Suprapubic skin (tissue), 4 donors: ENCODE results near the gene BTD. TPM values are rescaled to one million over a fixed set of nuclear protein-coding genes. Genes with fewer than 3 reads are reported as not detected.

Experiments
- DNase-seq, 2 donors: peaks; one replicate each; pipeline ENCODE4 v3.0.0-alpha.2; 2019; ENCODE audit warnings: low spot score in 2 of 2
- H3K27ac ChIP-seq: fragments of 200-600 bp; sonication (generic); one replicate; pipeline ENCODE4 v1.5.1; 2019
- H3K27me3 ChIP-seq: fragments of 200-600 bp; sonication (generic); one replicate; pipeline ENCODE4 v1.5.1; 2019
- H3K36me3 ChIP-seq: fragments of 200-600 bp; sonication (generic); one replicate; pipeline ENCODE4 v1.5.1; 2019
- H3K4me1 ChIP-seq: fragments of 200-600 bp; sonication (generic); one replicate; pipeline ENCODE4 v1.5.1; 2019
- H3K4me3 ChIP-seq: fragments of 200-600 bp; sonication (generic); one replicate; pipeline ENCODE4 v1.5.1; 2019; ENCODE audit warnings: mild to moderate bottlenecking
- H3K9me3 ChIP-seq: fragments of 200-600 bp; sonication (generic); one replicate; pipeline ENCODE4 v1.5.1; 2019
- CTCF ChIP-seq, 2 donors: fragments of 200-600 bp in 1 of 2; fragments of 450-650 bp in 1 of 2; sonication (generic) in 1 of 2; IDR thresholded peaks; one replicate each; pipeline ENCODE4 v1.5.1; 2016 to 2019; ENCODE audit warnings: antibody characterized with exemption in 2 of 2, mild to moderate bottlenecking in 1 of 2, moderate library complexity in 1 of 2
- EP300 ChIP-seq: sonication (generic); formaldehyde crosslinking; IDR thresholded peaks from one replicate; pipeline ENCODE4 v1.6.1; 2017; ENCODE audit warnings: antibody characterized with exemption
- POLR2A ChIP-seq, 2 donors: fragments of 450-650 bp; IDR thresholded peaks; one replicate each; pipeline ENCODE4 v1.6.1; 2017; ENCODE audit warnings: antibody characterized with exemption in 2 of 2, mild to moderate bottlenecking in 2 of 2, moderate library complexity in 2 of 2
- POLR2AphosphoS5 ChIP-seq, 3 donors: sonication (generic); formaldehyde crosslinking; IDR thresholded peaks; one replicate each; pipeline ENCODE4 v1.6.1; 2017; ENCODE audit warnings: antibody characterized with exemption in 3 of 3
- whole genome bisulfite sequencing: methylation state at CpG from one replicate; pipeline ENCODE4 v1.1.5; 2018; 5-methylcytosine and 5-hydroxymethylcytosine counted together
- total RNA-seq, 4 donors: library from RNA; depleted of rRNA; stranded (reverse); fragments of >200 nt; gene quantifications; one replicate each; pipeline ENCODE4 v1.1.0, GENCODE V29; 2016

Gene BTD
- total RNA-seq, 4 donors from 2014 or later: 16.9 to 25.9 (median 19.1) TPM

- Histone ChIP-seq H3K4me3 (no peak overlapping the region), H3K27me3 (no peaks in the 10 kb centered on the region), H3K27ac (no peak overlapping the region), H3K36me3 (peaks cover 31% of the 10 kb centered on the region), H3K9me3 (no peaks in the 10 kb centered on the region), H3K4me1 (no peaks in the 10 kb centered on the region)
- TF ChIP-seq CTCF (IDR thresholded peaks at IDR 0.05) (no peak), POLR2AphosphoS5 (IDR thresholded peaks at IDR 0.05) (no peak), EP300 (no peak), POLR2A (IDR thresholded peaks at IDR 0.05) (no peak)
- 88% methylated on average over 9 of the region's 9 CpGs for WGBS
- no peak for DNase-seq
Measured at GRCh38 chr3:15558581-15558980, 43.0 kb upstream of the BTD start.

DNA sequence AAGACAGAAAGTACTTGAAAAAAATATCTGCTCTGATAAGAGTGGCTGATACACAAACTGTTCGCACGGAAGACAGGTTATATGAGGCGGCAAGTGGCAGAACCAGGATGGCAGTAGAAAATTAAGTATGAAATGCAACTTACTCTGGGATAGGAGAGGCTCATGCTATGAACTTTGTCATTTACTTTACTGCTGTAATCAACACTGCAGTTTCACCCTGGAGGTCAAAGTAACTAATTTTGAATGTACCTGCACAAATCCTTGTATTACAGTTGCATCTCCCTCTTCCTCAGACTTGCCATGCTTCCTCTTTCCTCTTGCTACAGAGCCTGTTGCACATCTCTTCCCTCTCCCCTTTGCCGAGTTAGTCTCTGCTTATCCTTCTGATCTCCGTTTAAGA, 39.0 kb upstream of the BTD start:
- no peaks in the 10 kb centered on the region for H3K27me3 ChIP-seq
- TF ChIP-seq CTCF (IDR thresholded peaks at IDR 0.05) (no peak), POLR2AphosphoS5 (IDR thresholded peaks at IDR 0.05) (no peak), EP300 (no peak), POLR2A (IDR thresholded peaks at IDR 0.05) (no peak)
- no peaks in the 10 kb centered on the region for H3K9me3 ChIP-seq
- H3K4me3 ChIP-seq: no peak overlapping the region
- no peaks in the 10 kb centered on the region for H3K4me1 ChIP-seq
- 78% methylated on average over 5 of the region's 5 CpGs for WGBS
- no peak for DNase-seq
- H3K36me3 ChIP-seq: peaks cover 55% of the 10 kb centered on the region
- H3K27ac ChIP-seq: no peak overlapping the region

GRCh38 chr3:15563190-15563589, 38.4 kb upstream of the BTD start:
- H3K36me3 ChIP-seq: peaks cover 61% of the 10 kb centered on the region
- TF ChIP-seq POLR2A (IDR thresholded peaks at IDR 0.05): no peak
- TF ChIP-seq EP300: no peak
- TF ChIP-seq POLR2AphosphoS5 (IDR thresholded peaks at IDR 0.05): no peak
- no peak for TF ChIP-seq CTCF (IDR thresholded peaks at IDR 0.05)
- no peak for DNase-seq
- no peak overlapping the region for H3K4me3 ChIP-seq
- H3K27me3 ChIP-seq: no peaks in the 10 kb centered on the region
- no peak overlapping the region for H3K27ac ChIP-seq
- H3K9me3 ChIP-seq: no peaks in the 10 kb centered on the region
- WGBS: 50% methylated on average over 1 of the region's 1 CpG
- no peaks in the 10 kb centered on the region for H3K4me1 ChIP-seq

- peaks cover 54% of the 10 kb centered on the region for H3K36me3 ChIP-seq
- no peaks in the 10 kb centered on the region for H3K27me3 ChIP-seq
- no peak for DNase-seq
- no peaks in the 10 kb centered on the region for H3K9me3 ChIP-seq
- TF ChIP-seq POLR2A (IDR thresholded peaks at IDR 0.05): no peak
- TF ChIP-seq POLR2AphosphoS5 (IDR thresholded peaks at IDR 0.05): no peak
- TF ChIP-seq CTCF (IDR thresholded peaks at IDR 0.05): no peak
- no peak for TF ChIP-seq EP300
- 87% methylated on average over 4 of the region's 4 CpGs for WGBS
- H3K4me1 ChIP-seq: no peaks in the 10 kb centered on the region
- no peak overlapping the region for H3K27ac ChIP-seq
- H3K4me3 ChIP-seq: no peak overlapping the region
Measured at GRCh38 chr3:15572138-15572537, 29.4 kb upstream of the BTD start.

- WGBS: 96% methylated on average over 5 of the region's 5 CpGs
- no peaks in the 10 kb centered on the region for H3K27me3 ChIP-seq
- no peaks in the 10 kb centered on the region for H3K9me3 ChIP-seq
- DNase-seq: no peak
- H3K36me3 ChIP-seq: peaks cover 31% of the 10 kb centered on the region
- no peak overlapping the region for H3K27ac ChIP-seq
- H3K4me3 ChIP-seq: no peak overlapping the region
- TF ChIP-seq CTCF (IDR thresholded peaks at IDR 0.05) (no peak), POLR2A (IDR thresholded peaks at IDR 0.05) (no peak), EP300 (no peak), POLR2AphosphoS5 (IDR thresholded peaks at IDR 0.05) (no peak)
- peaks cover 16% of the 10 kb centered on the region for H3K4me1 ChIP-seq
Measured at GRCh38 chr3:15575446-15575845, 26.1 kb upstream of the BTD start.
